ENCODE results near the gene YWHAH.

DNA sequence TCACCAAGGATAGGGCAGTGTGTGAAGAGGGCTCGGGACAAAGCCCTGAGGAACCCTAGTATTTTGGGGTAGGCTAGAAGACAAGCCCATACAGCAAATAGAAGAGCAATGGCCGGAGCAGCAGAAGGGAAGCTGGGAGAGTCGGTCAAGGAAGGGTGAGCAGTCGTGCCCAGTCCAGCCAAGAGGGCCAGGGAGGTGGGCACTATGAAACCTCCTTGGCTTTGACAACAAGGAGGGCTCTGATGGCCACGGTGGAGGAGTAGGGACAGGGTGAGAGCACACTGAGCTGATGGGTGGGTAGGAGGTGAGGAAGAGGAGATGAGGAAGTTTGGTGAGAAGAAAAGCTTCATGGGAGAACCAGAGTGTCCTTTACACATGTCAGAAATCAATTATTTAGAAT lies 2.2 kb upstream of the YWHAH start:
- TF ChIP-seq, protein P1, sequence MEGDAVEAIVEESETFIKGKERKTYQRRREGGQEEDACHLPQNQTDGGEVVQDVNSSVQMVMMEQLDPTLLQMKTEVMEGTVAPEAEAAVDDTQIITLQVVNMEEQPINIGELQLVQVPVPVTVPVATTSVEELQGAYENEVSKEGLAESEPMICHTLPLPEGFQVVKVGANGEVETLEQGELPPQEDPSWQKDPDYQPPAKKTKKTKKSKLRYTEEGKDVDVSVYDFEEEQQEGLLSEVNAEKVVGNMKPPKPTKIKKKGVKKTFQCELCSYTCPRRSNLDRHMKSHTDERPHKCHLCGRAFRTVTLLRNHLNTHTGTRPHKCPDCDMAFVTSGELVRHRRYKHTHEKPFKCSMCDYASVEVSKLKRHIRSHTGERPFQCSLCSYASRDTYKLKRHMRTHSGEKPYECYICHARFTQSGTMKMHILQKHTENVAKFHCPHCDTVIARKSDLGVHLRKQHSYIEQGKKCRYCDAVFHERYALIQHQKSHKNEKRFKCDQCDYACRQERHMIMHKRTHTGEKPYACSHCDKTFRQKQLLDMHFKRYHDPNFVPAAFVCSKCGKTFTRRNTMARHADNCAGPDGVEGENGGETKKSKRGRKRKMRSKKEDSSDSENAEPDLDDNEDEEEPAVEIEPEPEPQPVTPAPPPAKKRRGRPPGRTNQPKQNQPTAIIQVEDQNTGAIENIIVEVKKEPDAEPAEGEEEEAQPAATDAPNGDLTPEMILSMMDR (conservative IDR thresholded peaks at IDR 0.05; ENCODE audit: low read length) = no peak
- TF ChIP-seq EZH2phosphoT487 (IDR thresholded peaks at IDR 0.05; ENCODE audit: borderline replicate concordance, low read depth, low read length) = no peak
